ENCODE measurements around the gene GID8. TPM values are rescaled to one million over a fixed set of nuclear protein-coding genes. Genes with fewer than 3 reads are reported as not detected.
A peak's percentile ranks its signal among the peaks of the same experiment; 100 is the strongest.
"Not testable (repeated sequence)": the region's sequence is repeated elsewhere in the genome, so short reads cannot be mapped to it uniquely, and the experiment has no call there.

The GID8 gene
- total and polyA plus RNA-seq, 2 experiments from 2014 or later, result 41.8 to 106 TPM

DNA sequence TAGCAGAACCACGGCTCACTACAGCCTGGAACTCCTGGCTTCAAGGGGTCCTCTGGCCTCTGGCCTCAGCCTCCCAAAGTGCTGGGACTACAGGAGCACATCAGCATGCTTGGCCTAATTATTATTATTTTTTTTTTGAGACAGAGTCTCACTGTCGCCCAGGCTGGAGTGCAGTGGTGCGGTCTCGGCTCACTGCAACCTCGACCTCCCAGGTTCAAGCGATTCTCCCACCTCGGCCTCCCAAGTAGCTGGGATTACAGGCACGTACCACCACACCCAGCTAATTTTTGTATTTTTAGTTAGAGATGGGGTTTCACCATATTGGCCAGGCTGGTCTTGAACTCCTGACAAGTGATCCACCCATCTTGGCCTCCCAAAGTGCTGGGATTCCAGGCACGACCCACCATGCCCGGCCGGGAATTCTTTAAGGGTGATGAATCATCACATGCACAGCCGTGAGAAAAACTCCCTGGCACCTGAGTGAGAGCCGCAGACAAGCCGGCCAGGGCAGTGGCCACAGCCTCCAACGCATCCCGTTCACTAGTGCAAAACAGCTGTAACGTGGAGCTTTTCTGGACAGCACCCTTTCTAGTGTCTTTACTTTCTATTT, 14.8 kb upstream of the GID8 start:
- Mint-ChIP-seq H3K27ac (peak overlapping the region; percentile 35; the same call in 1 of the 2 replicates), H3K27me3 (ENCODE audit: insufficient read depth, low read depth, poor library complexity) (peaks cover 22% of the 10 kb centered on the region), H3K4me1 (peaks cover 64% of the 10 kb centered on the region), H3K36me3 (ENCODE audit: low read depth) (peaks cover 15% of the 10 kb centered on the region; the same call in 2 of the 3 replicates), H3K4me3 (peak overlapping the region; percentile 45; the same call in 2 of the 3 replicates)
- H3K9me2 ChIP-seq (ENCODE audit: insufficient read depth); H3K27me3 ChIP-seq (ENCODE audit: insufficient read depth); H3K36me3 ChIP-seq (ENCODE audit: insufficient read depth); H3K9me3 Mint-ChIP-seq; H2AFZ ChIP-seq; ATAC-seq: not testable (repeated sequence)
- Histone ChIP-seq H3K4me3 (peak overlapping the region; percentile 95), H3K4me2 (peak overlapping the region; percentile 97), H3F3A (replicated peaks; ENCODE audit: low read depth) (peaks cover 54% of the 10 kb centered on the region), H4K20me1 (replicated peaks; ENCODE audit: insufficient read depth) (peaks cover 65% of the 10 kb centered on the region), H3K27ac (ENCODE audit: low read depth) (peak overlapping the region; percentile 57), H3K79me2 (replicated peaks; ENCODE audit: insufficient read depth) (peaks cover 98% of the 10 kb centered on the region), H3K4me1 (ENCODE audit: insufficient read depth) (peaks cover 76% of the 10 kb centered on the region)
- DNase-seq (ENCODE audit: low spot score), result peak; percentile 64

DNA sequence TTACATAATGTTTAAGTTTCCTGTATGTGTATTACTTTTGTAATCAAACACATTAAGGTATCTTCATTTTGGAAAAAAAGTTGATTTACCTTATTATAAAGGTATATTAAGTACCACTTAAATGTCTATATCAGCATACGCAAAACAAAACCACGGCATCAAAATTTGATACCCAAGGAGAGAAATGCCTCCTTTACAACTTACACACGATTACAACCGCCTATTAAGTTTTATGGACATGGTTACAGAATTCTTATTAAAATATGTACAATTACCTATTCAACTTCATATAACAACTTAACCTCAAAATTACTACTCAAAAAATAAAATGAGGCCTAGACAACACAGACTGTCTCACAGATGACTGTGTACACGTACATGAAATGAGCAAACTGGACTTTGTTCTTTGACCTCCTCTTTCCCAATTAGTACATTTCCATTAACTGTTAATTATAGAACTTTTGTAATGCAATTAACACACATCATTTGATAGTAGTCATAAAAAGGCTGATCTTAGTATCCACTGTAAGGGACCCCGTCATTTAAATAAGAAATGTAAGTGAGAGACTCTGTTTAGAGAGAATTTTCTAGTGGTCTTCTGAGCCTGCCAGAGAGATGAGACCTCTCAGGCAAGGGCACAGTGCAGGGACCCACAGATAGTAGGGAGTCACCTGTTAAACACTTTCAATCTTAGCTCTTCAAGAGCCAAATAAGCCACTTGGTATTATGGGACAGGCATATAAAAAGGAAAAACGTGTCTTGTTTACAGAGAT, 14.1 kb upstream of the GID8 start:
- TF ChIP-seq EZH2 (IDR thresholded peaks at IDR 0.05; ENCODE audit: low read depth, unreplicated experiment) (no peak), JUNB (IDR thresholded peaks at IDR 0.05; ENCODE audit: unreplicated experiment) (no peak), ZNF331 (CRISPR knock-in tag; IDR thresholded peaks at IDR 0.05; ENCODE audit: low read depth) (no peak), EZH2phosphoT487 (IDR thresholded peaks at IDR 0.05; ENCODE audit: unreplicated experiment) (no peak), REST (IDR thresholded peaks at IDR 0.05; ENCODE audit: unreplicated experiment) (no peak), STAT1 (IDR thresholded peaks at IDR 0.05; ENCODE audit: unreplicated experiment) (no peak), CREB1 (CRISPR knock-in tag; IDR thresholded peaks at IDR 0.05; ENCODE audit: low read depth) (no peak), ETS1 (IDR thresholded peaks at IDR 0.05) (no peak), ZNF114 (CRISPR knock-in tag; IDR thresholded peaks at IDR 0.05) (no peak), POLR2AphosphoS5 (IDR thresholded peaks at IDR 0.05; ENCODE audit: low read depth) (no peak)
- TF ChIP-seq, protein P1, sequence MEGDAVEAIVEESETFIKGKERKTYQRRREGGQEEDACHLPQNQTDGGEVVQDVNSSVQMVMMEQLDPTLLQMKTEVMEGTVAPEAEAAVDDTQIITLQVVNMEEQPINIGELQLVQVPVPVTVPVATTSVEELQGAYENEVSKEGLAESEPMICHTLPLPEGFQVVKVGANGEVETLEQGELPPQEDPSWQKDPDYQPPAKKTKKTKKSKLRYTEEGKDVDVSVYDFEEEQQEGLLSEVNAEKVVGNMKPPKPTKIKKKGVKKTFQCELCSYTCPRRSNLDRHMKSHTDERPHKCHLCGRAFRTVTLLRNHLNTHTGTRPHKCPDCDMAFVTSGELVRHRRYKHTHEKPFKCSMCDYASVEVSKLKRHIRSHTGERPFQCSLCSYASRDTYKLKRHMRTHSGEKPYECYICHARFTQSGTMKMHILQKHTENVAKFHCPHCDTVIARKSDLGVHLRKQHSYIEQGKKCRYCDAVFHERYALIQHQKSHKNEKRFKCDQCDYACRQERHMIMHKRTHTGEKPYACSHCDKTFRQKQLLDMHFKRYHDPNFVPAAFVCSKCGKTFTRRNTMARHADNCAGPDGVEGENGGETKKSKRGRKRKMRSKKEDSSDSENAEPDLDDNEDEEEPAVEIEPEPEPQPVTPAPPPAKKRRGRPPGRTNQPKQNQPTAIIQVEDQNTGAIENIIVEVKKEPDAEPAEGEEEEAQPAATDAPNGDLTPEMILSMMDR (conservative IDR thresholded peaks at IDR 0.05; ENCODE audit: low read depth in 2 of 2), result no peak
- Histone ChIP-seq H3K4me3 (peak overlapping the region; percentile 95), H2AFZ (no peak overlapping the region), H3K36me3 (ENCODE audit: insufficient read depth) (peaks cover 2% of the 10 kb centered on the region; the same call in 1 of the 2 replicates), H4K20me1 (replicated peaks; ENCODE audit: insufficient read depth) (peaks cover 59% of the 10 kb centered on the region), H3K27me3 (ENCODE audit: insufficient read depth) (no peaks in the 10 kb centered on the region), H3K27ac (ENCODE audit: low read depth) (peak overlapping the region; percentile 57), H3K9me2 (ENCODE audit: insufficient read depth) (no peaks in the 10 kb centered on the region), H3K79me2 (replicated peaks; ENCODE audit: insufficient read depth) (peaks cover 91% of the 10 kb centered on the region), H3K4me1 (ENCODE audit: insufficient read depth) (peaks cover 69% of the 10 kb centered on the region), H3F3A (replicated peaks; ENCODE audit: low read depth) (peaks cover 53% of the 10 kb centered on the region), H3K4me2 (peak overlapping the region; percentile 97)
- Mint-ChIP-seq H3K9me3 (no peaks in the 10 kb centered on the region; the same call in 2 of the 3 replicates), H3K4me3 (peak overlapping the region; percentile 95), H3K27me3 (ENCODE audit: insufficient read depth, low read depth, poor library complexity) (peaks cover 21% of the 10 kb centered on the region), H3K27ac (peak overlapping the region; percentile 22; the same call in 1 of the 2 replicates), H3K36me3 (ENCODE audit: low read depth) (peaks cover 15% of the 10 kb centered on the region; the same call in 2 of the 3 replicates), H3K4me1 (peaks cover 57% of the 10 kb centered on the region)
- ATAC-seq (no peak), DNase-seq (ENCODE audit: low spot score) (no peak)

All from GM23338 (cell line).